H1 (cell line): Measurements from ENCODE around the gene FGGY.

Experiments
- CHD1 ChIP-seq: IDR thresholded peaks from 2 replicates; pipeline ENCODE4 v1.6.1; 2012; ENCODE audit warnings: low read depth, low read length, improper control_type of control experiment
- CTCF ChIP-seq, 3 experiments: IDR thresholded peaks; 1 replicate in 2 of 3; 2 replicates in 1 of 3; pipeline versions ENCODE4 v1.5.1 to v1.6.1; 2011; ENCODE audit warnings: low read length in 3 of 3, mild to moderate bottlenecking in 3 of 3, inconsistent platforms in 2 of 3, low read depth in 1 of 3, moderate library complexity in 1 of 3; ENCODE audit not compliant: insufficient read depth in 1 of 3; ENCODE audit errors: control extremely low read depth in 1 of 3
- EP300 ChIP-seq, 2 experiments: IDR thresholded peaks; 1 replicate in 1 of 2; 2 replicates in 1 of 2; pipeline ENCODE4 v1.6.1; 2011 to 2012; ENCODE audit warnings: low read depth in 2 of 2, low read length in 2 of 2, mild to moderate bottlenecking in 2 of 2, borderline replicate concordance in 1 of 2, inconsistent platforms in 1 of 2, moderate library complexity in 1 of 2
- EZH2 ChIP-seq: fragments of 200-600 bp; sonication (generic); IDR thresholded peaks from 2 replicates; pipeline ENCODE4 v1.7.1; 2012; ENCODE audit warnings: low read depth, mild to moderate bottlenecking, moderate library complexity, low read length, inconsistent platforms; ENCODE audit not compliant: severe bottlenecking
- JUN ChIP-seq: IDR thresholded peaks from 2 replicates; pipeline ENCODE4 v1.6.1; 2011; ENCODE audit warnings: low read depth, mild to moderate bottlenecking, improper control_type of control experiment, low read length
- MAX ChIP-seq: IDR thresholded peaks from 2 replicates; pipeline ENCODE4 v1.6.1; 2012; ENCODE audit warnings: inconsistent platforms
- POLR2AphosphoS5 ChIP-seq: IDR thresholded peaks from 2 replicates; pipeline ENCODE4 v1.6.1; 2011; ENCODE audit warnings: low read depth, low read length
- RXRA ChIP-seq: IDR thresholded peaks from 2 replicates; pipeline ENCODE4 v1.6.1; 2011; ENCODE audit warnings: low read depth, mild to moderate bottlenecking, low read length, moderate library complexity; ENCODE audit not compliant: insufficient read depth
- SP1 ChIP-seq: IDR thresholded peaks from 2 replicates; pipeline ENCODE4 v1.6.1; 2011; ENCODE audit warnings: low read depth, low read length
- USF2 ChIP-seq: IDR thresholded peaks from 2 replicates; pipeline ENCODE4 v1.6.1; 2011; ENCODE audit warnings: low read length, improper control_type of control experiment

GRCh38 chr1:59421232-59421920 is 124.5 kb downstream of the FGGY start:
- TF ChIP-seq CTCF (IDR thresholded peaks at IDR 0.05; ENCODE audit: control extremely low read depth in 1 of 3, insufficient read depth in 1 of 3, low read depth in 1 of 3, low read length in 3 of 3) (no peak), POLR2AphosphoS5 (no peak), RXRA (no peak), CHD1 (no peak), SP1 (no peak), EZH2 (no peak), MAX (no peak), USF2 (no peak), EP300 (IDR thresholded peaks at IDR 0.05; ENCODE audit: borderline replicate concordance in 1 of 2, low read depth in 2 of 2, low read length in 2 of 2) (no peak), JUN (no peak)
